HG03175 (cell line): Measurements from ENCODE around the gene HGD.

ENCODE experiments used
- ATAC-seq: cut with Tn5 transposase; IDR thresholded peaks from one replicate; pipeline ENCODE4 v1.9.1; 2021; ENCODE audit warnings: mild to moderate bottlenecking, moderate library complexity; ENCODE audit not compliant: unreplicated experiment

HGD gene

GRCh38 chr3:120596116-120596852 lies 85.8 kb downstream of the HGD start, which contains the start of gene NDUFB4:
TSS of gene NDUFB4 (plus strand) at chr3:120596336. CDS start at chr3:120596360, 24 bp downstream.
- ATAC-seq, result peak; percentile 92

- no peak for ATAC-seq
Observed at GRCh38 chr3:120595788-120596115, 86.3 kb downstream of the HGD start.

DNA sequence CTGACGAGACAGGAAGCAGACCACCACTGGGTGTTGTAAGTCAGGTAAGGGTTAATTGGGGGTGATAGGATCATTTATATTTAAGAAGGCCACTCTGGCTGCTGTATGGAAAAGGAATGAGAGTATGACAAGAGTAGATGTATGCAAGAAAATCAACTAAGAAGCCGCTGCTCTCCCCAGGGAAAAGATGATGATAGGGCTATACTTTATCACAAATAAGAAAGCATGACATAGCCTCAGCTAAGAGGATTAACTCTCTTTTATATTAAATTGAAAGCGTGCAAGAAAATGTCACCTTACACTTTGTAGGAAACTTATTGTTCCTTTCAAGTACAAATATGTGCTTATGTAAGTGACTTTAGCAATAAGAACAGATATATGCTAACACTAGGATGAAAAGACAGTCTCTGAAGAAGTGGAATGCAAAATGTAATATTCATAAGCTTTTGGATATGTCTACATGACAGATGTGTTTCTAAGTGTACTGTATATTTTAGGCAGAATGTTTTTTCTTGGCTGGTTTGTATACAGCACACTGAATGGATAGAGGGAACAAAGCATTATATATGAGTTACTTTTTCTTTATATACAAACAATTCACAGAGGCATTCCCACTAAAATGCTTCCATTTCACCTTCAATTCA lies 94.6 kb downstream of the HGD start:
- ATAC-seq, result no peak
